CD1c-positive myeloid dendritic cell (primary cell): Measurements from ENCODE around the gene KHK.

Experiments
- DNase-seq: peaks from one replicate; pipeline ENCODE4 v3.0.0-alpha.2; 2016; ENCODE audit errors: extremely low spot score

The KHK gene

GRCh38 chr2:27086724-27087593 lies at the start of gene KHK:
KHK (plus strand) TSS chr2:27086772; CDS start chr2:27087260, 488 bp downstream.
- no peak for DNase-seq

- DNase-seq, result no peak
These were observed 48.6 kb upstream of the KHK start for GRCh38 chr2:27038012-27038411.

GRCh38 chr2:27038631-27039339 lies 47.8 kb upstream of the KHK start:
- no peak for DNase-seq

- no peak for DNase-seq
These were observed 47.1 kb upstream of the KHK start for GRCh38 chr2:27039426-27039825.

- DNase-seq, result no peak
These were observed 46.7 kb upstream of the KHK start for GRCh38 chr2:27039871-27040270.

GRCh38 chr2:27040282-27040681 lies 46.3 kb upstream of the KHK start:
- no peak for DNase-seq

- no peak for DNase-seq
These were observed 44.8 kb upstream of the KHK start for GRCh38 chr2:27041752-27042151.

GRCh38 chr2:27042159-27042661 lies 44.4 kb upstream of the KHK start:
- DNase-seq, result no peak

GRCh38 chr2:27042985-27043634 lies 43.5 kb upstream of the KHK start:
- no peak for DNase-seq

GRCh38 chr2:27049422-27050280 lies 36.9 kb upstream of the KHK start:
- peak; percentile 58 for DNase-seq

GRCh38 chr2:27050281-27050995 lies 36.1 kb upstream of the KHK start:
- DNase-seq, result peak; percentile 94

GRCh38 chr2:27050996-27051901 lies 35.3 kb upstream of the KHK start, which contains the start of gene AGBL5:
AGBL5 (plus strand) TSS chr2:27051668; CDS start chr2:27052959, 1,291 bp downstream.
- DNase-seq, result peak; percentile 96

- DNase-seq, result peak; percentile 6
These were observed 34.5 kb upstream of the KHK start for GRCh38 chr2:27051902-27052645.

- DNase-seq, result no peak
These were observed 33.3 kb upstream of the KHK start for GRCh38 chr2:27053321-27053720.

- no peak for DNase-seq
These were observed 32.8 kb upstream of the KHK start for GRCh38 chr2:27053776-27054175.

GRCh38 chr2:27054721-27055120 lies 31.9 kb upstream of the KHK start:
- DNase-seq, result no peak

GRCh38 chr2:27057184-27057583 lies 29.4 kb upstream of the KHK start:
- no peak for DNase-seq

GRCh38 chr2:27058210-27058609 lies 28.4 kb upstream of the KHK start:
- DNase-seq, result no peak
